ENCODE results near the gene DPP8.

DPP8 gene

DNA sequence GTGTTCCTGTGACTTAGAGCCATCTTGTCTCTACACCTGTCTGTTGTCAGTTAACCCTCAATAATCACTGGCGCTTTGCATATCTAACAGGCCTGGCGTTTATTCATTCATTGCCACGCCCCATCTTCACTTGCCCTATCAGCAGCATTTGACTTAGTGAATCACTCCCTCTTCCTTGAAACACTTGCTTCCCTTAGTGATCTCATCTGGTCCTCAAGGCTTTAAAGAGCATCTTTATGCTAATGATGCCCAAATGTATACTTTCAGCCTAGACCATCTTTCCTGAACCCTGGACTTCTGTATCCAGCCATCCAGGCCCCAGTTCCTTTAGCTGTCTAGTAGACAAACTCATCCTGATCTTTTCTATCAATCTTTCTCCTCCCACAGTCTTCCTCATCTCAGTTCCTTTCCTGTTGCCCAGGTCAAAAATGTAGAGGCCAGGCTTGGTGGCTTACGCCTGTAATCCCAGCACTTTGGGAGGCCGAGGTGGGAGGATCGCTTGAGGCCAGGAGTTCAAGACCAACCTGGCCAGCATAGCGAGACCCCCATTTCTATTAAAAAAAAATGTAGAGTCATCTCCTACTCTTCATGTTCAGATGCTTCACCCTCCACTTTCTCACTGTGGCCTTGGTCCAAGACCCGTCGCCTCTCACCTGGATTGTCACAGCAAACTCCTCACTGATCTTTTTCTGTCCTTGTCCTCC is 93.4 kb downstream of the DPP8 start:
- DNase-seq (ENCODE audit: low read depth in 2 of 2), result no peak

DNA sequence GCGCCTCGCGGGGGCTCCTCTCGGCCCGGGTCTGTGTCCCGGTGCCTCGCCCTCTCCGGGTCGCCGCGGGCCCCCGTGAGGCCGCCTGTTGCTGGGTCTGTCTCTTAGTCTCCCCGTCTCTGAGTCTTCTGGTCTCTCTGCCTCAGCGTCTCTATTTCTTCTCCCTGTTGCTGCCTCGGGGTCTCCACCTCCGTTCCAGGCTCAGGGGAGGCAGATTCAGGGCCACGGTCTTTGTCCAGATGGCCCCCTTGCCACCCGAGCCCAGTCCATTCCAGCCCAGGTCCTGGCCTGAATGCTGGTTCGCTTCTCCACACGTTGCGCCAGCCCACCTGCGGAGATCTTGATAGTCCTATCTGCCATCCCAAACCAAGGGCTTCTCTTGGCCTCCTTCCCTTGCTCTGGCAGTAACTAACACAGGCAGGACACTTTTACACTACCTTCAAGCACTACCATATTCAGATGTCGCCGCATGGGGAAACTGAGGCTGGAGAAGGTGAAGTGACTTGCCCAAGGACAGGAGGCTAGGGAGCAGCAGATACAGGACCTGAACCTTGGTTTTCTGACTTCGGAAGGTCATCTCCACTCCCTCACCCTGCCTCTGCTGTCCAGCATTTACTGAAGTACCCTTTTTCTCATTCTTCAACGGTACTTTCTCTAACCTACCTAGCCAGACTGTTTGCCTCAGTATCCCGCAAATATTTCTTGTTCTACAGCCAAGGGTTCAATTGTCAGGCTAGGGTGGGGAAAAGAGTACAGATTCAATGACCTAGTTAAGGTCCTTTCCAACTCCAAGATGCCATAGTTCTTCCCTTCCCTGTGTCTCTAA is 94.1 kb downstream of the DPP8 start:
- no peak for DNase-seq (ENCODE audit: low read depth in 2 of 2)

DNA sequence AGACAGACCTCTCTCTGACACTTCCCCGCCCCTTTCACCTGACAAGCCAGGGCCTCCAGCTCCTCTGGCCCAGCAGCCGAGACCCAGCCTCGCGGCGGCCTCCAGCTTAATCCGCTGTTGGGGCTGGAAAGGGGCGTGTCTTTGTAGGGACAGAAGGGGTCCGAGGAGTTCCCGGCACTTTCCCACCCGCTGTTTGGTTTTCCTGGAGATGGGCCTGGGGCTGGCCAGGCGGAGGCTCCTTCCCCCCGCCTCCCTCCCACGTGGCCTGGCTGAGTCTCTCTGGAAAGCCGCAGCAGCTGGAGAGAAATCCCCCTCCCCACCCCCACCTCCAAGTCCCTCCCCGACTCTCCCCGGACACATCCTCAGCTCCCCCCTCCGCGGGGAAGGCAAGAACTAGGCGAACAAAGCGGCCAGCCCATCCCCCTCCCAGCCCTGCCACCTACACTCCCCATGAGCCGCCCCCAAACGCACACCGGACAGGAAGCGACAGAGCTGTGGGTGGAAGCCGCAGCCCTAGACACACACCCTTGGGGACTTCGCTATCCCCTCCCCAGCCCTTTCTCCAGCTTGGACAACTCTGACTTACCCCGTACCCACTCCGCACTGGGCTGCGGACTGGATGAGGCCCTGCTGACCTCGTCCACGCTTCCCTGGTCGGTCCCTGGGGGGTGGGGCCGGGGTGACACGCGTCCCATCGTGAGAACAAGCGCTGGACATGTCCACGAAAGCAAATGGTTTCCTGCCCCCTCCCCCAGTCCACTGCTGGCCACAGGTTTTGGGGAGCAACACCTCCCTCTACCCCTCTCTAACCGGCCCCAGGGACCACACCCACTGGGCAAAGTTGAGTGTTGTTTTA is 95.9 kb downstream of the DPP8 start:
- DNase-seq (ENCODE audit: low read depth in 2 of 2), result no peak

DNA sequence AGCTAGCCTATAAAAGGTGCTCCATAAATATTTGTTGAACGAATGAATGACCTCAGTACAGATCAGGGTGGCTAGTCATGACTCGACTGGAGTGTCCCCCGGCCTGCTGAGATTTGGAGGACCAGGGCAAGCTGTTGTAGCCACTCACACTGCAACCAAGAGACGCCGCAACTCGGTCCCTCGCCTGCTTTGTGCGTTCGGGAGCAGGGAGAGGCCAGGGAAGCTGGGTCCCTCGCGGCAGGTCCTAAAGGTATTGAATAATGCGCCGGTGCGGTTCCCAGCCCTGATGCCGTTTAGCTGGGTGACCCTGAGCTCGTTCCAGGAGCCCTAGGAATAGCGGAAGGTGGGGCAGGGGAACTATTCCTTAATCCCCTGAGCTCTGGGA is 96.5 kb downstream of the DPP8 start:
- DNase-seq (ENCODE audit: low read depth in 2 of 2), result no peak

DNA sequence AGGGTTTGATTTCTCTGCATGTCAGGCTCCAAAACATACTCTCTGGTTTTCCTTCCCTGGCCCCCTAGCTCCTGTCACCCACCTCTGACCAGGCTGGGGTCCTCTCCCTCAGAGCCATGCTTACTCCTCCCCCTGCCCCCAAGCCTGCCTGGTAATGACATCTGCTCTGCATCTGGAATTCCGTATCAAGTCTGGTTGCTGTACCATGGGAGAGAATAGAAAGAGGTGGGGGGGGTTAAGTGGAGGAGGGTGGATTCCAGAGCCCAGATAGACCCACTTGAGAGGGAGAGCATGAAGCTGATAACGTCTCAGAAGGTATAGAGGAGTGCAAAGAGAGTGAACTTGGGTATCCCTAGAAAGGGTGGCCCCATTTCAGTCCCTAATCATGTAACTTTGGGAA is 98.9 kb downstream of the DPP8 start:
- DNase-seq (ENCODE audit: low read depth in 2 of 2), result no peak

DNA sequence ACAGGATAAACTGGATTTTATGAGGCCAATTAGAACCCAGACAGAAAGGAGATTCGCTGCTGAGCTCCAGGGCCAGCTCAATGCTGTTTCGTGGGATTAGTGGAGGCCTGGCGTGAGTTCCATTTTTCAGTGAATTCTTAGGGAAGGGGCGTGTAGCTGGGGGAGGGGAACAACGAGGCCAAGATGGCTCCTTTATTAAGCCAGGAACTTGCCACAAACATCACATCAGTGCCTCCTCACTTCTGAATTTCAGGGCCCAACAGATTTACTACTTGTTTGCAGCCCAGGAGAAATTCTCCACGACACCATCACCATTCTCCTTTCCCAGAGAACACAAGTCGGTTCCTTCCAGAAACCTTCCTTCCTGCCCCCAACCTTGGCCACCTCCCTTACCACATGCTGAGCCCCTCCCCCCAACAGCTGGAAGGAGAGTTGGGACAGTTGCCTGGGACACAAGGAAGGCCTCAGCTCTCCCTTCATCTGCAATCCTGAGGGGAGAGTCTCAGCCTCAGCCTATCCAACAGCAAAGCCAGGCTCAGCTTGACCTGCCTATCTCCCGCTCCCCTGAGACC is 100.6 kb downstream of the DPP8 start:
- DNase-seq (ENCODE audit: low read depth in 2 of 2), result no peak

DNA sequence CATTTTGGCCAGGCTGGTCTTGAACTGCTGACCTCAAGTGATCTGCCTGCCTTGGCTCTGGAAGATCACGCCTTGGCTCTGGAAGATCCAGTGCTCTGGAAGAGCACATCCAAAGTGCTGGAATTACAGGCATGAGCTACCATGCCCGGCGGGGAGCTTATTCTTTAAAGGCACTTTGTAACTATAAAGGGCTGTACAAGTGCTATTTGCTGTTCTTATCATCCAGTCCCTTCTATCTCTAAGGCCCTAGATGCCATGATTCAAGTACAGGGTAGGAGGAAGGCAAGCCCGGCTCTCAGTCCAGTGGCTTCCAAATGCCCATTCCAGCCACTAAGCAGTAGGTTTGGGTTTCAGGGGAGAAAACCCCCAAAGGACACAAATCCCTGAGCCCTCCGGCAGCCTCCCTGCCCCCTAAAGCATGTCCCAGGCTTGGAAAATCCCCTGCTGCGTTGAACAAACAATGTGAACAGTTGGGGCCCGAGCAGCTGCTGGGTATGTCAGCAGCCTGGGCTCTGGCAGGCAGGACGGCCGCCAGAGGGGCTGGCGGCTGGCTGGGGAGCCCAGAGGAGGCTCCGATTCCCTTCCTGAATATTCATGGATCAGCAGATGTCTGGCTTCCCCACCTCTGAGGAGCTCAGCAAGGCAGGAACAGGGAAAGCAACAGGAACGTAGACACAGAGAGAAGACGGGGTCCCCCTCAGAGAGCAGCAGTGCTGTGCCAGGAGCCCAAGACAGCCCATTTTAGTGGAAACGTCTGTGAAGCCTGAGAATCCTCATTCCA is 102.5 kb downstream of the DPP8 start:
- DNase-seq (ENCODE audit: low read depth in 2 of 2), result no peak

DNA sequence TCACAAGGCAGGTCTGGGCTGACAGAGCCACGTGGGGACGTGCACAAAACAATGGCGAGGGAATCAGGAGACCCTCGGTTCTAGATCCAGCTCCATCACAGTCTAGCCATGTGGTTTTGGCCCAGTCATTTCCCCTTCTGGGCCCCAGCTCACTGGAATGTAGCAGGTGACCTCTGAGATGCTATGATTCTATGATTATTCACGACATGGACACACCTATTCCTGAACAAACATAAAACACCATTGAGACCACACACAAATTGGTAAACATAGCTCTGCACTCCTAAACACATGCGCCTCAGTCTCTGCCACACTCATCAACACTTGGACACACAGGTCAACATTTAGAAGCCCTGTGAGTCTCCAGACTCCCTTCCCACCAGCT is 103.7 kb downstream of the DPP8 start:
- DNase-seq (ENCODE audit: low read depth in 2 of 2), result no peak

DNA sequence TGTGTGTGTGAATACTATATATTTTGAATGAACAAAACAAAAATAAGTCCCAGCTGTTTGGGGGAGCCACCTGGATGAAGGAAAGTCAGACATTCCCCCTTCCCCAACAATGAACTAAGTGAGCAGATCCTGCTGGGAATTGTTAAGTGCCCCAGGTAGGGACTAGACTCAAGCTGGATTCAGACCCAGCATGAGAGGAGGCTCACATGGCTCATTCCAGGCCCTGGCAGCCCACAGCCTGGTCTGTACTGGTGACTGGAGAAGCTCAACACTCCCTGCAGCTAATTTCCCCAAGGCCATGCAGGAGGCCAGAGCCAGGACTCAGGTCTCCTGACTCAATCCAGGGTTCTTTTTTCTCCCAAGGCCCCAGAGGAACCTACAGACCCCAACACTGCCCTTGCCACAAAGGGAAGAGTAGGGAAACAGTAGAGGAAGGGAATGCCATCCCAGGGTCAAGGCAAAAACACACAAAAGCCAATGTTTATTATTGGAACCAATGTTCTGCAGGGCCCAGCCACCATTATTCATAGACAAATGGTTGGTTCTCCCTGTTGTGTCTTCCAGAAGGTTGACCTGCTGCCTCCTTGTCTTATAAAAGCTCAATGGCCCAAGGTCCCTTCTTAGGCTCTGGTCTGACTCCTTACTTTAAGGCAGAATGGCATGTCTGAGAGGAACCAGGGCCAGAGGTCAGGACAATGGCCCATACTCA is 104.3 kb downstream of the DPP8 start:
- DNase-seq (ENCODE audit: low read depth in 2 of 2), result no peak

DNA sequence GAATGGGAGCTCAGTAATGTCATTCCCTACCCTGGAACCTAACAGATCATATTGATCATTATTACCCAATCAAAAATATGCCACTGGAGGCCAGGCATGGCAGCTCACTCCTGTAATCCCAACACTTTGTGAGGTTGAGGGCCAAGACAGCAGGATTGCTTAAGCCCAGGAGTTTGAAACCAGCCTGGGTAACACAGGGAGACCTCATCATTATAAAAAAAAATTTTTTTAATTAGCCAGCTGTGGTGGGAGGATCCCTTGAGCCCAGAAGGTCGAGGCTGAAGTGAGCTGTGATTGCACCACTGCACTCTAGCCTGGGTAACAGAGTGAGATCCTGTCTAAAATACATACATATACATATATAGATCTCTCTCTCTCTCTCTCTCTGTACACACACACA is 104.9 kb downstream of the DPP8 start:
- DNase-seq (ENCODE audit: low read depth in 2 of 2), result no peak

DNA sequence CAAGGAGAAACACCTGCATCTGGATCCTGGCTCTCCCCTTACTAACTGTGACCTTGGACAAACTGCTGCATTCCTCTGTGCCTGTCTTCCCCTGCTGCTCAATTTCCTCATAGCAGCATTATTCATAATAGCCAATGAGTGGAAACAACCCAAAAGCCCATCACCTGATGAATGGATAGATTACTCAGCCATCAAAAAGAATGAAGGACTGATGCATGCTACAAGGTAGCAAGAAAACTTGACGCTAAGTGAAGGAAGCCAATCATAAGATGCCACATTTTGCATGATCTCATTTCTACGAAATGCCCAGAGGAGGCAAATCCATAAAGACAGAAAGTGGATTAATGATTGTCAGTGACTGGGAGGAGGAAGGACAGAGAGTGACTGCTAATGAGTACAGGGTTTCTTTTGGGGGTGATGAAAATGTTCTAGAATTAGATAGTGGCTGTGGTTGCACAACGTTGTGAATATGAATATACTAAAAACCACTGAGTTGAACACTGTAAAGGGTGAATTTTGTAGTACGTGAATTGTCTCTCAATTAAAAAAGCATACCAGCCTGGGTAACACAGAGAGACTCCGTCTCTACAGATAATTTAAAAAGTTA is 105.9 kb downstream of the DPP8 start:
- DNase-seq (ENCODE audit: low read depth in 2 of 2), result no peak

DNA sequence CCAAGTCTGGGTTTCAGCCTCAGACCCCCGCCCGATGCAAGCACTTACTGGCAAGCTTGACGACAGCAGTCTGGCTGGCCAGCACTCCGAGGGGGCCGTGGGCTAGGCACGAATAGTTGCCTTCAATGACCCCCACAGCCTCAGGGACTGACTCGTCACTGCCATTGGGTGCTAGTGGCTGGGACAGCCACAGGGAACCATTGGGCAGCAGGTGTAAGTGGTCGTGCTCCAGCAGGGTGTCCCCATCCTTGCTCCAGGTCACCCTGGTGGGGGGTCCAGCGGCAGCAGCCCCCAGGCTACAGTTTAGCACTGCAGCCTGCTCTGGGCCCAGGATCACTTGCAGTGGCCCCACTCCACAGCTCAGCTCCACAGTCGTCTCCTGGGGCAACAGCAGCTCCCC is 106.5 kb downstream of the DPP8 start:
- DNase-seq (ENCODE audit: low read depth in 2 of 2), result no peak

DNA sequence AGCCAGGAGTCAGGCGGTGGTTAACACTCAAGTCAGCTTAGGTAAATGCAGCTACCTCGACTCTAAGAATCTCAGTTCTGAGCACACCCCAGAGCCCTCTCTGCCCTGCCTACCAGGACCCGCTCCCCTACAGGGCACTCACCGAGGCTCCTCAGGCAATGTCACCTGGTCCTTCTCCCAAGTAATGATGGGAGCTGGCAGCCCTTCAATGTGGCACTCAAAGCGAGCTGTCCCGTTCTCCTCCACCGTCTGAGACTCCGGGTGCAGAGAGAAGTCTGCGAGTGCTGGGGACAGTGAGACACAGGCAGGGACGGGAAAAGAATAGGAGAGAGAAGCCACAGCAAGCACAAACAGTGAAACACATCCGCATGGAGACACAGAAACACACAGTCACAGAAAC is 107.5 kb downstream of the DPP8 start:
- DNase-seq (ENCODE audit: low read depth in 2 of 2), result no peak

DNA sequence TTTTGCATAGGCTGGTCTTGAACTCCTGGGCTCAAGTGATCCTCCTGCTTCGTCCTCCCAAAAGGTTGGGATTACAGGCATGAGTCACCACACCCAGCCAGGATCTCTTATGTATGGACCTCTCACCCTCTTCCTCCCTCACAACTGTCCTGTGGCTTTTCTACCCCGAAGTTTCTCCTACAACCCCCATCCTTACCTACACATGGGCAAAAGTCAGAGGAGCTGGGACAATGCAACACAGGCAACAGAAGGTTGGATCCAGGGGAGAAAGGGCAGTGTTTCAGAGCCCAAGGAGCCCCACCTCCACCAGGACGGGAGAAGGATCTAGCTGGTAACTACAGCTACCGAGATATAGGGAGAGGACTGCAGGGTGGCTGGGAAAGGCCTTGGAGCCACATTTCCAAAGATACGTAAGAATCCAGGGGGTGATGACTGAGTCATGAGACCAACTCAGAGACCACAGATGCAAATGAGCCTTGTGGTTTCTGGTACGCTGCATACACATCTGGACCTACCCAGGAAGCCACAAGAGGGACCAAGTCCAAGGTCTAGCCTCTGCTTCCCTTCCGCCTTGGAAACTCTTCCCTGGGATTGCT is 108.4 kb downstream of the DPP8 start:
- DNase-seq (ENCODE audit: low read depth in 2 of 2), result no peak

DNA sequence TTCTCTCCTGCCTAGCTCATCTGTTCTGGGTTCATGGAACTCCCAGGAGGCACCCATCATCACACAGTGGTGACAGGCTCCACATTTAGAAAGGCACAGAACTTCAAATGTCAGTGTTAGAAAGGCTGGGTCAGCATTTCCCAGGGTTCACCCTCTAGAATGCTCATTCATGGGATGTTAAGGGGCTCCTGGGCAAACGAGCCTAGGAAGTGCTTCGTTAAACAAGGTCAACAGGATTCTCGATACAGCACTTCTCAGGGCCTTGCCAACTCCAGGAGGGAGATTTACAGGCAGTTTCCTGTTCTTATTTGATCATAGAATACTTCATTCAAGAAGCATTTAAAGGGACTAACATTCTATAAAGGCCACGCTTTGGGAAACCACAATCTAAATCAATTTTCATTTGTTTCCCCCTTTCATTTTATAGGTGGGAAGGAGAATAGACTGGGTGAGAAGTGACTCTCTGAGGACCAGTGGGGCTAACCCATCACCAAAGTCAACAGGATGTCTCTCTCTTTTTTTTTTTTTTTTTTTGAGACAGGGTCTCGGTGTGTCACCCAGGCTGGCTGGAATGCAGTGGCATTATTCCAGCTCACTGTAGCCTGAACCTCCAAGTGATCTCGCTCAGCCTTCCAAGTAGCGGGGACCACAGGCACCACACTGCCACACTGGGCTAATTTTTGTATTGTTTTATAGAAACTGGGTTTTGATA is 109.0 kb downstream of the DPP8 start:
- no peak for DNase-seq (ENCODE audit: low read depth in 2 of 2)

DNA sequence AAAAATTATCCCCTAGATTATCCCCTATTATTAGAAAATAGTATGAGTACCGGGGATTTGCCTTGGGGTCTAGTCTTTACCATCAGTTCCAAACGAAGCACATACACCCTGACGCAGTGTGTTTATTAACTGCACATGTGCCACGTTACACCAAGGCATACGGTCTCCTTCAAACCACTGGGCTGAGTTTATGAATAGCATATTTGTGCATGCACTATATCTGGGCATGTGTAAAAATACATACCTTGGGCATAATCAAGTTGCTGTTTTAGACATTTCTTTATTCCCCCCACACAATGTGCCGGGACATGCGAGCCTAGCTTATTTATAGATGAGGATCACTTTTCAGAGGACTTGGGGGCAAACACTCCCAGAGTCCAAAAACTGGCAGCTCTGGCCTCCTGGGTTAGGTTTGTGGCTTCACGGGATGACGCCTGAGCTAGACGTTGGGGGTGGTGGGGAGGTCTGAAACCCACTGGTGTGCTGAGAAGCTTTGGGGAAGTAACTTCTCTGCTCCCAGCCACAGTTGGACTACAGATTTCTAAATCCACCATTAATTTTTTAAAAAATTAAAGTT is 111.0 kb downstream of the DPP8 start:
- DNase-seq (ENCODE audit: low read depth in 2 of 2), result no peak

DNA sequence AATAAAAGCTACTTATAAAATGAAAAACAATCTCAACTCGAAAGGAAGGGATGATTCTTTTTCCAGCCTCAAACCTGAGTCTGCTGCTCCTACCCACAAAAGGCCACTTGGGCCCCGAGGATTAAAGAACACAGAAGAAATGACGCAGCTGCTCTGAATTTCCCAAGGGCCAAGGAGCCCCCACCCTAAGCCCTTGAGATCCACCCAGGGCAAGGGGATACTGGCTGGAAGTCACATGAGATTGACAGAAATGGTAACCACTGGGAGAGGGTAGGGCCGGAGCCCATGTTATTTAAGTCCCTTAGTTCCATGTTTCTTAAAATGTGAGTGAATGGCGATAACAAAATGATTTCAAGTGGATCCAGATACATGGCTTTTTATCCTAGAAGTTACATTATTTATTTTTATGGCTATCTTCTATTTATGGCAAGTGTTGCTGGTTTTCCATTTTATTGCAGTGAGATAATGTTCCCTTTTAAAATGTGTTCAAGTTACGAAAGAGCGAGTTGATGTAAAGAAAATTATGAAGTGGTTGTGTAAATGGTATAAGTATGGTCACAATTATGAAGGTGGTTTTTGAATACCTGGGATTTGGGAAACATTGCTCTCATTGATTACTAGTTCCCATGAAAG is 111.6 kb downstream of the DPP8 start:
- no peak for DNase-seq (ENCODE audit: low read depth in 2 of 2)

DNA sequence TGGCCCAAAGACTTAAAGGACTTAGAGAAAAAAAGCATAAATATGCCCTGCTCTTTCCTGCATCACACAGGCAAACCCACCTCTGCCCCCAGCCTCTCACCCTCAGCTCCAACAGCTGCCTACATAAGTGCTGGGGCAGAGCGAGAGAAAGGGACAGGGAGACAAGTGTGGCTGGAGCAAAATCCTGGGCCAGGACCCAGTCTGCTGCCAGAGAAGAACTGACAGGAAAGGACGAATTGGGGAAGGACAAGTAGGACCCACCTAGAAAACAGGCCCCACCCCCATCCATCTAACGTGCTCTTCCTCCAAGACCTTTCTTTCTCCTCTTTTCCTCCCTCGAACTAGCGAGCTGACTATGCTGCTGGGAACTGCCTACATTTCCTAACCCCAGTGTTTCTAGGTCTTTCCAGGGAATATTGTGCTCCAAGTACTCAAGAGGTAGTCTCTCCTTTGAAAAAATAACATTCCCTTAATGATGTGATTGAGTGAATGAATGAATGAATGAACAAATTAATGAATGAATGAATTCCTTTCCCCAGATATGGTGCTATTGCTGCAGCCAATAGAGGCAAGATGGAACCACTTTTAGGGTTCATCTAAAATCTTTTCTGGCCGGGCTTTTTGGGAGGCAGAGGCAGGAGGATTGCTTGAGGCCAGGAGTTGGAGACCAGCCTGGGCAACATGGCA is 113.2 kb downstream of the DPP8 start:
- no peak for DNase-seq (ENCODE audit: low read depth in 2 of 2)

All from stimulated activated CD8-positive, alpha-beta memory T cell treated with anti-CD3 and anti-CD28 coated beads, Interleukin-2, amount 100 ng/mL, for 1 hour (primary cell).